Activated gamma-delta T cell (primary cell): Measurements from ENCODE around the gene CBFB.

Experiments
- DNase-seq: peaks from one replicate; lab custom pipeline; 2025; lab: John Stamatoyannopoulos, UW

CBFB gene

GRCh38 chr16:67016681-67017420 lies 12.1 kb upstream of the CBFB start:
- no peak for DNase-seq

DNA sequence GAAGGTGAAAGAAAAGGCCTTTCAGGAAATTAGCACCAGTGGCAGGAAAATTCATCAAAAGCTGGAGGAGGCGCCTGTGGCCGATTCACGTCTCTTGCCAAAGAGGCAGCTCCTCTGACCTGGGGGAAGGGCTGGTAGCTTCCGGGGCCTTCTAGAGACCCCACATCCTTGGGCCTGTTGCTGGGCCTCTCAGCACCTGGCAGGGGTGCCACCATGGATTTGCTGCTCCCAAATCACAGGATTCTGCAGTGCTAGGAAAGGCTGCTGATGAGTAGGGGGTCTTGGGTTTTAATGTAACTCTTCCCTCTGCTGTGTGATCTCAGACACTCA lies 11.6 kb upstream of the CBFB start:
- no peak for DNase-seq

DNA sequence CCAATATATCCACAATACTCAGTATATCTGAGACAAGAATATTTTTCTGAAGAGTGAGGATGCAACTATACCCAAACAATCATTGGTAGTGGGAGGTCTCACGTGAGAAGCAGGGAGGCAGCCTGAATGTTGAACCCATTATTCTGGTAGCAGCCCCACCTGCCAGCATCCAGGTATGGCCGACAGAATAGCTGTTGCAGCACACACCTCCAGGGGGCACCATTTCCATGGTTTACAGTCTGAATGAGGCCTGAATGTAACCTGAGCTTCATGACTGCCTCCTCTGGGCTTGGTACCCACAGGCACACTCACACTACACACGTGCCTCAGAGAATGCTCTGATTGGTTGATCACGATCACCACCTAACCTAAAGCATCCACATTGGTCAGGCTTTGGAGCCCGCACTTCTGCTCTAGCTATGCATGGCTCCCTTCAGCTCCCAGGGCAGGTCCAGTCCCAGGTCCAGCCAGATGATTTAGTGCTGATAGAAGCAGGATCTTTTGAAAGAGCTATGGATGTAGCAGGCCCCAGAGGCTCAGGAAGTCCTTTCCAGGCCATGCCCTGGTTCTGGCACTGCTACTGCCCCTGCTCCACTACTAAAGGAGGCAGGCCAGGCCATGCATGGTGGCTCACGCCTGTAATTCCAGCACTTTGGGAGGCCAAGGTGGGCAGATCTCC lies 11.0 kb upstream of the CBFB start:
- no peak for DNase-seq

DNA sequence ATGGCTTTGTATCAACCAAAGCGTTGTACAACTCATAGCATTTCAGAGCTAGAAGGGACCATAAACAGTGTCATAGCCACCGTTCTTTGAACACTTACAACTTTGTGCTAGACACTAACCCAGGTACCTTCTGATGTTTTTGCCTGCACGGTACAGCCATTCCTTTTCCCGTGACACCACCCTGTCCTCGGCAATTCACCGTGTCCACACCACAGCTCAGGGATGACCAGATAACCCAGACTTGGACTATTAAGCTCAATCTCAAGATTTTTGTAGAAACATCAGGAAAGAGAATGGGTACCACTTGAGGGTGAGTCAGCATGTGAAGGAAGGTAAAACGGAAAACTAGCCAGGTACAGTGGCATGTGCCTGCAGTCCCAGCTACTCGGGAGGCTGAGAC lies 9.8 kb upstream of the CBFB start:
- no peak for DNase-seq

GRCh38 chr16:67021321-67021720 lies 7.6 kb upstream of the CBFB start:
- DNase-seq = no peak

DNA sequence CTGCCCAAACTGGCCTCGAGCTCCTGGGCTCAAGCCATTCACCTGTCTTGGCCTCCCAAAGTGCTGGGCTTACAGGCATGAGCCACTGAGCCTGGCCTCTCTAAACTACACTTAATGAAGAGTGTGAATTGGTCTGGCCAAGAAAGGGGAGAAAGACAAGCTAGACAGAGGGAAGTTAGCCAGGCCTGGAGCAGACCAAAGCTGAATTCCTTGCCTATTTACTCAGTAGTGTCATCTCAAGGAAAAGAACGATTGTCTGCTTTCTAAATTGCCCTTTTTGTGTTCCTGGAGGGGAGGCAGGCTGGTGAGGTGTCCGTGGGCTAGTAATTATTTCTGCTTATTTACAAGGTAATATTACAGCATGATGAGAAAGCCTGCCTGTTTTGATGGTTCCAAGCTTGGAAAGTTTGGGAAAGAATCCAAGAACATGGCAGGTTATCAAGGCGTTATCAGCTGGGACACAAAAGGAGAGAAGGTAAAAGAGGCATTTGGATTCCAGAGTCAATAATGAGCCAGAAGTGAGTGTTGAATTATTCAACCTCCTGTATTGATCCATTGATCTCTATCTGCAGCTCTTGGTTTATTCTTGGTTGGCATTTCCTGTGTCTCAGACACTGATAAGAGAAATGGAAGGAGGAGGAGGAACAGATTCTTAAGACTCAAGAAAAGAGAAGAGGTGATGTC lies 6.3 kb upstream of the CBFB start:
- DNase-seq = no peak

DNA sequence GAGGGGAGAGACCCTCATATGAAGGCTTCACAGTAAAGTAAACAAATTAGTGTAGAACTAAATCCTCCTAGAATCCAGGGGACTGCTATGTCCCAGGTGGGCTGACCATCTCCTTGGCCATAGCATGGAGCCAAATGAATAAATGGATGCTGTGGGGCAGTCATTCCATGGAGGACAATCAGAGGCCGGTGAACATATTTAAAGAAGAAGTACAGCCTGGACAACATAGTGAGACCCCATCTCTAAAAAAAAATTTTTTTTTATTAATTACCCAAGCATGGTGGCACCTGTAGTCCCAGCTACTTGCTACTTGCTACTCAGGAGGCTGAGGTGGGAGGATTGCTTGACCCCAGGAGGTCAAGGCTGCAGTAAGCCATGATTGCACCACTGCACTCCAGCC lies 5.3 kb upstream of the CBFB start:
- no peak for DNase-seq

GRCh38 chr16:67024384-67025209 lies 4.4 kb upstream of the CBFB start:
- no peak for DNase-seq

DNA sequence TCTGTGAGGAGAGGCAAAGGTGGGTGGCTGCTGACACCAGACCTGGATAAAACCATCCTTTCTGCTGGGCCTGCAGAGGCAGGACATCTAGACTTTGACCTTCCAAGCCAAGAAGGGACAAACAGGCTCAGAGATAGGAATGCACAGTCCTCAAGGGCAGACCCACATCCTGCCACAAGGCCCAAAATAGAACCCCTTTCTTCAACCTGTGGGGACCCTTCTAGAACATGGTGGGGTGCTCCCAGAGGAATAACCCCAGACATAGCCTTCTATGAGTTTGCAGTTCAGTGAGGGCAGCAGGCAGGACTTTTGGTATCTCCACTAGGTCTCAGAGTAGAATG lies 3.8 kb upstream of the CBFB start:
- DNase-seq = no peak

DNA sequence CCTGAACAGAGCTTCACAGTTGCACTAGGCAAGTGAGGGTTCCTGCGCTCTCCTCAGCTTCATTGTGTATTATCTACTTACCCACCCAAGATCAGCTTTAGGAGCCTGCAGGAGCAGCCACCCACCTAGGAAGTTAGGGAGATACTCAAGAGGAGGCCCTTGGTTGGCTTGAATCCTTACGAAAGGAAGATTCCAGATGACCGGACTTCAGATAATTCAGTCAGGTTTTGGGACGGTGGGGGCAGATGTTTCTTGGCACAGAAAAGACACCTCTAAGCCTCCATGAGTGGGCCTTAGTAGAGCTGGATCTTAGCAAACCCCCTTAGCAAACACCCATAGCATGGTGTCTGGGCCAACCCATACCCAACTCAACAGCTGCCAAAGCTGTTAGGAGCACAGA lies 2.4 kb upstream of the CBFB start:
- no peak for DNase-seq

GRCh38 chr16:67027046-67027445 lies 1.9 kb upstream of the CBFB start:
- DNase-seq = no peak

DNA sequence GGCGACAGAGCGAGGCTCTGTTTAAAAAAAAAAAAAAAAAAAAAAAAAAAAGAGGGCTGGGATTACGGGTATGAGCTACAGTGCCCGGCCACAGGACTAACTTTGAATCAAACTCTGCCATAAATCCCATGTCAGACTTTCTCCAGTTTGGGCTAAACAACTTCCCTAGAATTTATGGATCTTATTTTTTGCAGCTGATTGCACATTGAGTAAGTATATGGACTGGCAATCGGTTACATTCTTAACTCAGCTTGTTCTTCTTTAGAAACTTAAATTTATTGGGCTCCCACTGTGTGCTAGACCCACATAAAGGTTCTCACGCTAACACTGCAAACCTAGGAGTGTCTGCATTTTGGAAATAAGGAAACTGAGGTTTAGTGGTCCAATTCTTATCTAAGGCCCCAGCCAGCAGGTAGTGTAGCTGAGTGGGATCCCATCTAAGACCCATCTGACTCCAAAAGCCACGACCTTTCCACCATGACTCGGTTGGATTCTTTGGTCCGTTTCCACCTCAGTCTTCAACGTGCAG lies 718 bp upstream of the CBFB start:
- DNase-seq = no peak

DNA sequence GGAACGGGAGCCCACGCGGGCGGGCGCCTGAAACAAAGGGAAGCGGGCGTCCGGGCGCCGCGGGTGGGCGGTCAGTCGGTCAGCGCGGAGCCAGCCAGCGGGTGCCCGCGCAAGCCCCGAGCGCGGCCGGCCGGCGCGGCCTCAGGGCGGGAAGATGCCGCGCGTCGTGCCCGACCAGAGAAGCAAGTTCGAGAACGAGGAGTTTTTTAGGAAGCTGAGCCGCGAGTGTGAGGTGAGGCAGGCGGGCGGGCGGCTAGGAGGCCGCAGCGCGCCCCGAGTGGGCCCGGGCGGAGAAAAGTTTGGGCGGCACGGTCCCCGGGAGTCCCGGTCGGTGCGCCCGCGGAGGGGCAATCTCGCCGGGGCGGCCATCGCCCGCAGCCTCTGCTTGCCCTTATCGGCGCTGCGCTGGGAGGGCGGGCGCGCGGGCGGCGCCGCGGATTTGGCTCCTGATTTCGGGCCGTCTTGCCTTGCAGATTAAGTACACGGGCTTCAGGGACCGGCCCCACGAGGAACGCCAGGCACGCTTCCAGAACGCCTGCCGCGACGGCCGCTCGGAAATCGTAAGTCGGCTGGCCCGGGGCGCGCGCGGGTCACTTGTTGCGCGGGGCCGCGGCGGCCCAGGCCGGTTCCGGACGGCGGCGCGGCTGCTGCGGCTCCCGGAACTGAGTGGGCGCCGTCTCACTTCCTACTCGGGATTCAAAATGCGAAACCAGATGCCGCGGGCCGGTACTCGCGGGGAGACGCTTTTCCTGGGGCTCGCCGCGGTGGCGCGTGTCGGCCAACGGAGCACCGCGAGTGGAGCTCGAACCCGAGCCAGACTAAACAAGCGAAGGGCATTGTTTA lies 526 bp downstream of the CBFB start:
- peak; percentile 47 for DNase-seq

DNA sequence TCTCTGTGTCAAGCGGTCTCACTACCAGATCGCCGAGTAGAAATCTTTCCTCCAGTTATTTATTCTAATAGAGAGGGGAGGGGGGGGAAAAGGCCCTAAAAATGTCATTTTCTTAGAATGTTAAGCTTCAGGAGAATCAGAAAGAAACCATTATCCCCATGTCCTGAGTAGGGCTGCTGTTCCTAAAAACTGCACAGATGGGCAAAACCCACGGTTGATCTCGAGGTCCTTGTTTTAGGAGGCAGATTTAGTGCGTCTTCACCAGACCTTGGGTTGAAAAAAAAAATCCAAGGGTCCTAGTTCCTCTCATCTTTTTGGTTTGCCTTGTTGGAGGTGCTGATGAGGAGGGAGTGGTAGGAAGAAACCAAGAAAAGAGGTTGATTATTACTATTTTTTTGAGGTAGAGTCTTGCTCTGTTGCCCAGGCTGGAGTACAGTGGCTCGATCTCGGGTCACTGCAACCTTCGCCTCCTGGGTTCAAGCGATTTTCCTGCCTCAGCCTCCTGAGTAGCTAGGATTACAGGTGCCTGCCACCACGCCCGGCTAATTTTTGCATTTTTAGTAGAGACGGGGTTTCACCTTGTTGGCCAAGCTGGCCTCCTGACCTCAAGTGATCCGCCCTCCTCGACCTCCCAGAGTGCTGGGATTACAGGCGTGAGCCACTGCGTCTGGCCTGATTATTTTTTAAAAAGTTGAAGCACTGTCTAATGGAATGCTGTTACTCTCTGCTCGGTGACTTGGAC lies 1.4 kb downstream of the CBFB start:
- no peak for DNase-seq

- DNase-seq = no peak
Measured at GRCh38 chr16:67034487-67034886, 5.5 kb downstream of the CBFB start.

- DNase-seq = no peak
Measured at GRCh38 chr16:67035364-67035763, 6.4 kb downstream of the CBFB start.

DNA sequence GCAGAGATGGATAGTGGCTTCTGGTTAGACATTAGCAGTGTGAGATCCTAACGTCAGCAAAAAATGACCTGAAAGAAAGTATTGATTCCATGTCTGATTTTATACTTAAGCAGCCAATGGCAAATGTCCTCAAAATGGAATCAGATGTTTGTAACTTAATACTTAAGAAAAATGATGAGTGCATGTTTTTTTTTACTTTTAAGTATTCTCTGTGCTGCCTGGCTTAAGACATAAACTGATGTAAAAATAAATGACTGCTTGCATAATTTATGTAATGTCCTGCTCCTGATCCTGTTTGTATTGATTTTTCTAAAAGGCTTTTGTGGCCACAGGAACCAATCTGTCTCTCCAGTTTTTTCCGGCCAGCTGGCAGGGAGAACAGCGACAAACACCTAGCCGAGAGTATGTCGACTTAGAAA lies 7.4 kb downstream of the CBFB start:
- DNase-seq = no peak

DNA sequence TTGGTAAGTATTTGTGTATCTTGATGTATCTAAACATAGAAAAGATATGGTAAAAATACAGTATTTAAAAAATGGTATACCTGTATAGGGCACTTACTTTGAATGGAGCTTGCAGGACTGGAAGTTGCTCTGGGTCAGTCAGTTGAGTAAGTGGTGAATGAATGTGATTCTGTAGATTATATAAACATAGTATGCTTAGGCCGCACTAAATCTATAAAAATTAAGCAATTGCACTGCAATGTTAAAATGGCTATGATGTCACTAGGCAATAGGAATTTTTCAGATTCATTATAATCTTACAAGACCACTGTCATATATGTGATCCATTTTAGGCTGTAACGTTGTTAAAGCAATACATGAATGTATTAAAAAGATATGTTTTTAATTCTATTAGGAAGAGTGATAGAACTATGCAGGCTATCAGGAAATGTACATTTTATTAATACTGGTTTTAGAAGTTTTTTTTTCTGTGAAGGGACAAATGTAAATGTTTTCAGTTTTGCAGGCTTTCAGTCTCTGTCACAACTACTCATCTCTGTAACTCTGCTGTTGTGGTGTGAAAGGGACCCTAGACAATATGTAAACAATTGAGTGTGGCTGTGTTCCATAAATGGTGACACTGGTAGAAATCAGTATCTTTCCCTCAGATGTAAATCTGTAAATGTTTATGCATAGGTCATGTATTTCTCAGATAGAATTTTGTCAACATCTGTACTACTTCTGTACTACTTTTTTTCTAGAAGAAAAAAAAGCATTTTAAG lies 10.5 kb downstream of the CBFB start:
- DNase-seq = no peak

- no peak for DNase-seq
Measured at GRCh38 chr16:67040166-67040565, 11.2 kb downstream of the CBFB start.

GRCh38 chr16:67040906-67041305 lies 12.0 kb downstream of the CBFB start:
- DNase-seq = no peak
